Astrocyte of the spinal cord (primary cell): ENCODE measurements around the gene SMG6.
A peak's percentile ranks its signal among the peaks of the same experiment; 100 is the strongest.

Experiments used
- DNase-seq: peaks from one replicate; pipeline ENCODE4 v3.0.0; 2011; ENCODE audit warnings: low read depth, low spot score
- H3K4me3 ChIP-seq: 2 replicates; pipeline ENCODE4 v1.5.1; 2011; ENCODE audit warnings: low read depth, mild to moderate bottlenecking, low read length, moderate library complexity
- in situ Hi-C: cut with HindIII; loops from 2 replicates; pipeline ENCODE4 v1.10.0; 2017; ENCODE audit warnings: low sequenced_read_pairs
- TF ChIP-seq, protein P1 (sequence below): IDR thresholded peaks from 2 replicates; pipeline ENCODE4 v1.5.1; 2012; ENCODE audit warnings: low read depth, mild to moderate bottlenecking, low read length, inconsistent platforms

The SMG6 gene

DNA sequence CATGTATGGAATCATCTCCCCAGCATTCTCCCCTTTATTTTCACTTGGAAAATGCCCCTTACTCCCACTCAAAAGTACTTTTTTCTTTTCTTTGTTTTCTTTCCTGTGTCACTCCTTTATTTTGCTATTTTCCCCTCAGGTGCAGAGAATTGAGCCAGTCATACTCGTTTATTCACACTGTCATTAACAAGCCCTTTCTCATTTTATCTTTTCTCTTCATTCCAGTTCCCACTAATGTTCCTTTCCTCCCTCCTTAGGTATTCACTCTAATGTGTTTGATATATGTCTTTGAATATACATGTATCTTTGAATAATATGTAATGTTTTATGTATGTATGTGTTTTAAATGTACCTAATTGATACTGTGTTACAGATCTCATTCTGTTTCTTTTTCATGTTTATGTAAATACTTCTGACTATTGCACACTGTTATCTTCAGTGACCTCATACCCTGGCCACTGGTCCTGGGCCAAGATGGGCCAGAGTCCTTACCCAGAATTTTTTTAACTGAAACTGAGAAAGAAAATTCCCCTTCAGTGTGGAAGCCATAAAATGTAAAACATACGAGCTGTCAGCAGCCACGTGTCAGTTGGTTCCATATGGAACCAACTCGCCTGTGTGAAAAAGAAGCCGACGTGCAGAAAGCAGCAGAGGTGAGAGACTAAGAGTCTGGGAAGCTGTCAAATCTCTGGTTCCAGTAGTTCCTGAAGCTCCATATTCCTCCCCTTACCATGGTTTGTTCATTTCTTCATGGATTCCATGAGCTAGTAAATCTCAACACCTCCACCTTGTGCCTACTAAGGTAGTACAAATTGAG, 6.0 kb upstream of the SMG6 start:
- in situ Hi-C loops: no loop called here
- no peak overlapping the region for H3K4me3 ChIP-seq
- TF ChIP-seq, protein P1, sequence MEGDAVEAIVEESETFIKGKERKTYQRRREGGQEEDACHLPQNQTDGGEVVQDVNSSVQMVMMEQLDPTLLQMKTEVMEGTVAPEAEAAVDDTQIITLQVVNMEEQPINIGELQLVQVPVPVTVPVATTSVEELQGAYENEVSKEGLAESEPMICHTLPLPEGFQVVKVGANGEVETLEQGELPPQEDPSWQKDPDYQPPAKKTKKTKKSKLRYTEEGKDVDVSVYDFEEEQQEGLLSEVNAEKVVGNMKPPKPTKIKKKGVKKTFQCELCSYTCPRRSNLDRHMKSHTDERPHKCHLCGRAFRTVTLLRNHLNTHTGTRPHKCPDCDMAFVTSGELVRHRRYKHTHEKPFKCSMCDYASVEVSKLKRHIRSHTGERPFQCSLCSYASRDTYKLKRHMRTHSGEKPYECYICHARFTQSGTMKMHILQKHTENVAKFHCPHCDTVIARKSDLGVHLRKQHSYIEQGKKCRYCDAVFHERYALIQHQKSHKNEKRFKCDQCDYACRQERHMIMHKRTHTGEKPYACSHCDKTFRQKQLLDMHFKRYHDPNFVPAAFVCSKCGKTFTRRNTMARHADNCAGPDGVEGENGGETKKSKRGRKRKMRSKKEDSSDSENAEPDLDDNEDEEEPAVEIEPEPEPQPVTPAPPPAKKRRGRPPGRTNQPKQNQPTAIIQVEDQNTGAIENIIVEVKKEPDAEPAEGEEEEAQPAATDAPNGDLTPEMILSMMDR: no peak
- no peak for DNase-seq

DNA sequence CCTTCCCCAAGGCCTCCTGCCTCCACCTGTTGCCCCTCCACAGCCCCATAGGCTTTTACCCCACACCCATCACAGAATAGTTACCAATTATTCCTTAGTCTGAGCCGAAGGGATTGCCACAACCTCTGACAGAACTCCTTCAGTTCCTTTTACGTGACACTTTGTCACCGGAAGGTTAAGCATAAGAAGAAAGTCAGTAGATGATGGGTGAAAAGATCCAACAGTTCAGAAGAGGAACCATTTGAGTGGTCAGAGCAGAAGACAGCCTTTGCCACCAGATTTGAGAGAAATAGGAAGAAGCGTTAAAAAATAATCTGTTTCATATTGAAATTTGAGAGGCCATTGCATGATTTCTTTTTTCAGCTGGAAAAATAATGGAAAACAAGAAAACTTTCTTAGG, 1.3 kb upstream of the SMG6 start:
- H3K4me3 ChIP-seq: no peak overlapping the region
- TF ChIP-seq, protein P1: no peak
- no peak for DNase-seq
- in situ Hi-C loops: no loop called here

DNA sequence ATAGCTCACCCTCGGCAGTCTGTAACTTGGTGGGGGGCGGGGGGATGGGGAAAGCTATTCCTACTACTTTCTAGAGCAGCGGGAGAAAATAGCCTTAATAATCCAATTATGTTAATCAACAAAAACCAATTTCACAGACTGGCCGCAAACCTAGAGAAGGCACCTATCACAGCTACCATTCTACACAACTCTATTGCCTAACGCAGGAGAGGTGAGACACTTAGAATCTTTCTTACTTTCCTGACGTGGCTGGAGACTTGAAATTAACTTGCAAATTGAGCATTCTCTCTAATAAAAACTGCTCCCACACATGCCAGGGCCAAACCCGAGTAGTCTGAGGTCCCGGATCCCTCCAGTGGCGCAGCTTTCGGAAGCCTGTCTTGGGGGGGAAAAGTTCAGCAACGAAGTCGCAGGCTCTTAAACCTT, 794 bp downstream of the SMG6 start:
- peak overlapping the region; percentile 82 for H3K4me3 ChIP-seq
- in situ Hi-C loops: no loop called here
- TF ChIP-seq, protein P1: no peak
- peak; percentile 22 for DNase-seq

DNA sequence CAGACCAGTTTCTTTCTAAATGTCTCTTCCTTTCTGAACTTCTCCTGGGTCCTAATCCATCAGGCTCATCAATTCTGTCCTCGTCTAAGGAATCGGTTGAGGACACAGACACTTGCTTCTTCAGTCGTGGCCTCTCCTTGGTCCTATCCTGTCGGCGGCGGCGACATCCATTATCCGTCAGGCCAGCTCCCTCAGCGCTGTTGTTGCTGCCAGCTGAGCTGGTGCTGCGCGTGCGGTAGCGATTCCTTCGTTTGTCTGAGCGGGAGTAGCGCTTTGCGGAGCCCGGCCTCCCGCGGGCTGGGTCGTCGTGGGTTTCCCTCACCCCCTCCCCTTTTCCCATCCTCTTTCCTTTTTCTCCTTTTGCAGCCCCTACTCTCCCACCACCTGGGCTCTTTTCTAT, 3.8 kb downstream of the SMG6 start:
- in situ Hi-C loops: no loop called here
- no peak for DNase-seq
- no peak overlapping the region for H3K4me3 ChIP-seq
- TF ChIP-seq, protein P1: no peak

DNA sequence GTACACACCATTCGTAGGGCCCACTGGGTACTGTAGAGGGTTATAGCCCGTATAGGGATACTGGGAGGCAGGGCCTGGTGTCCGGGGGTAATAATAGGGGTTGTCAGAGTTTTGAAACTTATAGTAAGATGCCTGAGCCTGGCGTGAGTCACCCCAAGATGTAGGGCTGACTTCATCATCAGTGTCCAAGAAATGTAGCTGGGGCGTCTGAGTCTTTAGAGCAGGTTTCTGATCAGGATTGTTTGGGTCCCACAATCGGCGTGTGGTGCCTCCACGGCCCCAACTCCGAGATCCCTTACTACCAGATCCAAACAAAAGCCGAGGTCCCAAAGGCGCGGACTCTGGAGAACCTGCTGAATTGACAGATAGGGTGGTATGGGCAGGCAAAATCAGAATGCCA, 4.4 kb downstream of the SMG6 start:
- H3K4me3 ChIP-seq: no peak overlapping the region
- in situ Hi-C loops: no loop called here
- no peak for DNase-seq
- TF ChIP-seq, protein P1: no peak

DNA sequence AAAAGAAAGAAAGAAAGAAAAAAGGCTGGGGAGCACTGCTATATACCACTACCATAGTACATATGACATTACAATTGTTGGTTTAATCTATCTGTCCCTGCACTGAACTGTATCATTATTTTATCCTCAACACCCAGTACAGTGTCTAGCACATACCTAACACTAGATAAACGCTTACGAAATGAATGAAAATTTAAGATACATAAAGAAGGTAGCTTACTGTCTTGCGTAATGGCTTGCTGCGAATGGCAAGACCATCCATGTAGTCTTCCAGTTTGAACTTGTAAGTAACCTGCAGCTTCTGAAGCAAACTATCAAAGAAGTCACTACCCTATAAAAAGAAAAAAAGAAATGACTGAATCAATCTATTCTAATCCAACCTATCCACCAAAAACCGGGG, 6.6 kb downstream of the SMG6 start:
- TF ChIP-seq, protein P1: no peak
- H3K4me3 ChIP-seq: no peak overlapping the region
- no peak for DNase-seq
- in situ Hi-C loops: no loop called here

DNA sequence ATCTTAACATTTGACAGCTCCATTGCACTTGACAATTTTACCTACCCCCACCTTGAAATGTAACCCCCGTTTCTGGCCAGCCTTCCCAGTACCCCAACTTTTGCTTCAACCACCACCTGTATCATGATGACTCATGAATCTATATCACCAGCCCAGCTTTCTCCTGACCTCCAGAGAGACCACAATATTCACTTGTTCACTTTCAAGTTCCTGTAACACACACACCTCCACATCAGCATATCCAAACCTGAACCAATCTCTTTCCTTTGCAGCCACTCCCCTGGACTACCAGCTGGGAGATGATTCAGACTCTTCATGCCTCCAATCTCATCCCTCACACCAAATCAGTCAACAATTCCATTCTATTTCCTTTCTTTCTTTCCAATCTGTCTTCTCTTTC, 8.0 kb downstream of the SMG6 start:
- no peak overlapping the region for H3K4me3 ChIP-seq
- in situ Hi-C loops: no loop called here
- TF ChIP-seq, protein P1: no peak
- no peak for DNase-seq
